Activated T-cell treated with anti-CD3 and anti-CD28 coated beads, Interleukin-2, amount 50 U/mL, for 24 hours (primary cell): ENCODE measurements around the gene ARHGAP6.

Source experiments
- DNase-seq: peaks from one replicate; pipeline ENCODE4 v3.0.0-alpha.2; 2020
- H3K27ac Mint-ChIP-seq: 2 replicates; pipeline ENCODE4 v1.8.0; 2020; ENCODE audit warnings: mild to moderate bottlenecking, mixed read lengths
- H3K27me3 Mint-ChIP-seq: 2 replicates; pipeline ENCODE4 v1.8.0; 2020; ENCODE audit warnings: mixed read lengths
- H3K36me3 Mint-ChIP-seq: 2 replicates; pipeline ENCODE4 v1.8.0; 2020; ENCODE audit warnings: low read depth, mixed read lengths
- H3K4me1 Mint-ChIP-seq: 2 replicates; pipeline ENCODE4 v1.8.0; 2020; ENCODE audit warnings: low read depth, mixed read lengths
- H3K4me3 Mint-ChIP-seq: 2 replicates; pipeline ENCODE4 v1.8.0; 2020; ENCODE audit warnings: mild to moderate bottlenecking, moderate library complexity, mixed read lengths
- H3K9me3 Mint-ChIP-seq: 2 replicates; pipeline ENCODE4 v1.8.0; 2020; ENCODE audit warnings: mixed read lengths

ARHGAP6 gene

GRCh38 chrX:11480626-11481025 lies 185.1 kb downstream of the ARHGAP6 start:
- Mint-ChIP-seq H3K9me3 (no peaks in the 10 kb centered on the region), H3K27me3 (peaks cover 46% of the 10 kb centered on the region), H3K4me3 (no peak overlapping the region), H3K36me3 (no peaks in the 10 kb centered on the region), H3K27ac (no peak overlapping the region), H3K4me1 (no peaks in the 10 kb centered on the region)
- no peak for DNase-seq

GRCh38 chrX:11478911-11479310 lies 186.8 kb downstream of the ARHGAP6 start:
- H3K4me3 Mint-ChIP-seq, result no peak overlapping the region
- no peaks in the 10 kb centered on the region for H3K4me1 Mint-ChIP-seq
- H3K27ac Mint-ChIP-seq, result no peak overlapping the region
- H3K9me3 Mint-ChIP-seq, result no peaks in the 10 kb centered on the region
- H3K27me3 Mint-ChIP-seq, result peaks cover 57% of the 10 kb centered on the region
- no peak for DNase-seq
- H3K36me3 Mint-ChIP-seq, result no peaks in the 10 kb centered on the region

GRCh38 chrX:11478026-11478425 lies 187.7 kb downstream of the ARHGAP6 start:
- H3K36me3 Mint-ChIP-seq, result no peaks in the 10 kb centered on the region
- H3K27me3 Mint-ChIP-seq, result peaks cover 53% of the 10 kb centered on the region
- H3K9me3 Mint-ChIP-seq, result no peaks in the 10 kb centered on the region
- H3K4me1 Mint-ChIP-seq, result no peaks in the 10 kb centered on the region
- no peak overlapping the region for H3K4me3 Mint-ChIP-seq
- DNase-seq, result no peak
- no peak overlapping the region for H3K27ac Mint-ChIP-seq

GRCh38 chrX:11474576-11474975 lies 191.1 kb downstream of the ARHGAP6 start:
- Mint-ChIP-seq H3K27ac (no peak overlapping the region), H3K4me3 (no peak overlapping the region), H3K36me3 (no peaks in the 10 kb centered on the region), H3K9me3 (no peaks in the 10 kb centered on the region), H3K27me3 (peaks cover 52% of the 10 kb centered on the region), H3K4me1 (no peaks in the 10 kb centered on the region)
- no peak for DNase-seq

- H3K36me3 Mint-ChIP-seq, result no peaks in the 10 kb centered on the region
- peaks cover 54% of the 10 kb centered on the region for H3K27me3 Mint-ChIP-seq
- no peak for DNase-seq
Observed at GRCh38 chrX:11474021-11474420, 191.7 kb downstream of the ARHGAP6 start.

GRCh38 chrX:11472879-11473278 lies 192.8 kb downstream of the ARHGAP6 start:
- Mint-ChIP-seq H3K27ac (no peak overlapping the region), H3K4me3 (no peak overlapping the region), H3K4me1 (no peaks in the 10 kb centered on the region), H3K36me3 (no peaks in the 10 kb centered on the region), H3K27me3 (peaks cover 57% of the 10 kb centered on the region), H3K9me3 (no peaks in the 10 kb centered on the region)
- DNase-seq, result no peak

More at GRCh38 chrX:11474021-11474420, 191.7 kb downstream of the ARHGAP6 start:
- Mint-ChIP-seq H3K9me3 (no peaks in the 10 kb centered on the region), H3K4me3 (no peak overlapping the region), H3K4me1 (no peaks in the 10 kb centered on the region), H3K27ac (no peak overlapping the region)

GRCh38 chrX:11472381-11472780 lies 193.3 kb downstream of the ARHGAP6 start:
- no peaks in the 10 kb centered on the region for H3K36me3 Mint-ChIP-seq

GRCh38 chrX:11470250-11470974 lies 195.3 kb downstream of the ARHGAP6 start:
- DNase-seq, result no peak

More at GRCh38 chrX:11472381-11472780, 193.3 kb downstream of the ARHGAP6 start:
- H3K9me3 Mint-ChIP-seq, result no peaks in the 10 kb centered on the region
- H3K27ac Mint-ChIP-seq, result no peak overlapping the region
- H3K4me1 Mint-ChIP-seq, result no peaks in the 10 kb centered on the region
- H3K27me3 Mint-ChIP-seq, result peaks cover 56% of the 10 kb centered on the region
- DNase-seq, result no peak
- H3K4me3 Mint-ChIP-seq, result no peak overlapping the region

GRCh38 chrX:11465648-11466411 lies 199.9 kb downstream of the ARHGAP6 start:
- no peaks in the 10 kb centered on the region for H3K36me3 Mint-ChIP-seq
- no peak for DNase-seq
- H3K4me1 Mint-ChIP-seq, result no peaks in the 10 kb centered on the region
- no peak overlapping the region for H3K4me3 Mint-ChIP-seq
- H3K27me3 Mint-ChIP-seq, result peaks cover 57% of the 10 kb centered on the region
- H3K9me3 Mint-ChIP-seq, result no peaks in the 10 kb centered on the region
- H3K27ac Mint-ChIP-seq, result no peak overlapping the region

More at GRCh38 chrX:11470250-11470974, 195.3 kb downstream of the ARHGAP6 start:
- no peaks in the 10 kb centered on the region for H3K9me3 Mint-ChIP-seq
- peaks cover 60% of the 10 kb centered on the region for H3K27me3 Mint-ChIP-seq
- H3K4me3 Mint-ChIP-seq, result no peak overlapping the region
- H3K4me1 Mint-ChIP-seq, result no peaks in the 10 kb centered on the region
- no peak overlapping the region for H3K27ac Mint-ChIP-seq
- H3K36me3 Mint-ChIP-seq, result no peaks in the 10 kb centered on the region

GRCh38 chrX:11464836-11465463 lies 200.8 kb downstream of the ARHGAP6 start:
- no peaks in the 10 kb centered on the region for H3K36me3 Mint-ChIP-seq
- H3K4me1 Mint-ChIP-seq, result no peaks in the 10 kb centered on the region
- H3K4me3 Mint-ChIP-seq, result no peak overlapping the region
- no peak for DNase-seq
- H3K27me3 Mint-ChIP-seq, result peaks cover 64% of the 10 kb centered on the region
- H3K27ac Mint-ChIP-seq, result no peak overlapping the region
- no peaks in the 10 kb centered on the region for H3K9me3 Mint-ChIP-seq

- Mint-ChIP-seq H3K4me1 (no peaks in the 10 kb centered on the region), H3K36me3 (no peaks in the 10 kb centered on the region), H3K27ac (no peak overlapping the region), H3K4me3 (no peak overlapping the region), H3K9me3 (no peaks in the 10 kb centered on the region), H3K27me3 (peaks cover 64% of the 10 kb centered on the region)
- no peak for DNase-seq
Observed at GRCh38 chrX:11464380-11464779, 201.3 kb downstream of the ARHGAP6 start.

- H3K9me3 Mint-ChIP-seq, result no peaks in the 10 kb centered on the region
- no peaks in the 10 kb centered on the region for H3K4me1 Mint-ChIP-seq
- no peak overlapping the region for H3K27ac Mint-ChIP-seq
- H3K27me3 Mint-ChIP-seq, result peaks cover 66% of the 10 kb centered on the region
- no peak for DNase-seq
- no peaks in the 10 kb centered on the region for H3K36me3 Mint-ChIP-seq
- no peak overlapping the region for H3K4me3 Mint-ChIP-seq
Observed at GRCh38 chrX:11462648-11463047, 203.1 kb downstream of the ARHGAP6 start.

GRCh38 chrX:11462136-11462535 lies 203.6 kb downstream of the ARHGAP6 start:
- H3K27me3 Mint-ChIP-seq, result peaks cover 62% of the 10 kb centered on the region
- H3K4me1 Mint-ChIP-seq, result no peaks in the 10 kb centered on the region
- H3K4me3 Mint-ChIP-seq, result no peak overlapping the region
- no peaks in the 10 kb centered on the region for H3K36me3 Mint-ChIP-seq
- DNase-seq, result no peak
- no peaks in the 10 kb centered on the region for H3K9me3 Mint-ChIP-seq
- H3K27ac Mint-ChIP-seq, result no peak overlapping the region

GRCh38 chrX:11461201-11462001 lies 204.3 kb downstream of the ARHGAP6 start:
- DNase-seq, result no peak
- H3K4me1 Mint-ChIP-seq, result no peaks in the 10 kb centered on the region
- no peaks in the 10 kb centered on the region for H3K36me3 Mint-ChIP-seq
- peaks cover 60% of the 10 kb centered on the region for H3K27me3 Mint-ChIP-seq
- H3K4me3 Mint-ChIP-seq, result no peak overlapping the region
- H3K27ac Mint-ChIP-seq, result no peak overlapping the region
- no peaks in the 10 kb centered on the region for H3K9me3 Mint-ChIP-seq
